IMR-90 (cell line): ENCODE results near the gene IL17REL. TPM values are rescaled to one million over a fixed set of nuclear protein-coding genes. Genes with fewer than 3 reads are reported as not detected.

Source experiments
- ATAC-seq: fragments of 200-7000 bp; cut with Tn5 transposase; 2 replicates; pipeline ENCODE4 v1.9.1; 2020; ENCODE audit warnings: low read depth, mild to moderate bottlenecking, moderate library complexity
- BruUV-seq: library from RNA; stranded (reverse); fragments of 400-500 nt; replicated peaks from 2 replicates; lab custom pipeline; 2021; lab: Mats Ljungman, UMichigan
- CTCF ChIA-PET: fragments of 300-600 bp; formaldehyde crosslinking; extraction: SDS; loops from one replicate; lab custom pipeline; 2021; ENCODE audit warnings: antibody characterized with exemption; lab: Yijun Ruan, JAX
- POLR2A ChIA-PET: fragments of 300-600 bp; sonication (Branson Sonifier 250); formaldehyde crosslinking; loops from one replicate; lab custom pipeline; 2022; ENCODE audit warnings: antibody characterized with exemption; ENCODE audit not compliant: unreplicated experiment; lab: Charles Lee
- DNase-seq: peaks from one replicate; pipeline ENCODE4 v3.0.0; 2013
- H2AFZ ChIP-seq: replicated peaks from 2 replicates; pipeline ENCODE3; 2013; ENCODE audit warnings: low read length, mild to moderate bottlenecking; ENCODE audit not compliant: poor library complexity
- H2AK5ac ChIP-seq: 2 replicates; pipeline ENCODE4 v1.6.1; 2013; ENCODE audit warnings: low read depth, low read length, inconsistent platforms
- H2AK9ac ChIP-seq: replicated peaks from 2 replicates; pipeline ENCODE3; 2013; ENCODE audit warnings: mild to moderate bottlenecking, low read depth, low read length, moderate library complexity; ENCODE audit not compliant: poor library complexity
- H2BK120ac ChIP-seq: 2 replicates; pipeline ENCODE4 v1.6.1; 2013; ENCODE audit warnings: low read depth, low read length, inconsistent platforms
- H2BK15ac ChIP-seq: 3 replicates; pipeline ENCODE4 v1.6.1; 2013; ENCODE audit warnings: low read depth, low read length, inconsistent platforms
- H2BK20ac ChIP-seq: 2 replicates; pipeline ENCODE4 v1.6.1; 2013; ENCODE audit warnings: low read depth, mild to moderate bottlenecking, inconsistent platforms, low read length, moderate library complexity
- H2BK5ac ChIP-seq: 2 replicates; pipeline ENCODE4 v1.6.1; 2013; ENCODE audit warnings: mild to moderate bottlenecking, low read depth, low read length, inconsistent platforms; ENCODE audit not compliant: poor library complexity, severe bottlenecking
- H3K14ac ChIP-seq: replicated peaks from 2 replicates; pipeline ENCODE4 v1.6.1; 2013; ENCODE audit warnings: low read depth, low read length, inconsistent platforms
- H3K18ac ChIP-seq: 2 replicates; pipeline ENCODE4 v1.6.1; 2013; ENCODE audit warnings: low read depth, low read length, control low read depth
- H3K23ac ChIP-seq: 2 replicates; pipeline ENCODE4 v1.6.1; 2013; ENCODE audit warnings: low read depth, low read length, inconsistent platforms
- H3K27ac ChIP-seq: 2 replicates; pipeline ENCODE4 v1.5.1; 2013; ENCODE audit warnings: mild to moderate bottlenecking, control low read depth, low read length; ENCODE audit not compliant: insufficient read depth
- H3K27me3 ChIP-seq: 2 replicates; pipeline ENCODE4 v1.6.1; 2013; ENCODE audit warnings: low read length; ENCODE audit not compliant: control insufficient read depth, insufficient read depth
- H3K36me3 ChIP-seq: 2 replicates; pipeline ENCODE4 v1.6.1; 2013; ENCODE audit warnings: low read length, mixed read lengths; ENCODE audit not compliant: control insufficient read depth, insufficient read depth
- H3K4ac ChIP-seq: 2 replicates; pipeline ENCODE4 v1.6.1; 2013; ENCODE audit warnings: low read depth, low read length, inconsistent platforms
- H3K4me1 ChIP-seq: 2 replicates; pipeline ENCODE4 v1.6.1; 2013; ENCODE audit warnings: low read length, mixed read lengths; ENCODE audit not compliant: control insufficient read depth, insufficient read depth
- H3K4me2 ChIP-seq: 2 replicates; pipeline ENCODE4 v1.6.1; 2013; ENCODE audit warnings: low read depth, mild to moderate bottlenecking, control low read depth, low read length, moderate library complexity
- H3K4me3 ChIP-seq: 2 replicates; pipeline ENCODE4 v1.5.1; 2013; ENCODE audit warnings: low read depth, mild to moderate bottlenecking, control low read depth, low read length, moderate library complexity; ENCODE audit not compliant: insufficient read depth
- H3K56ac ChIP-seq: 2 replicates; pipeline ENCODE4 v1.6.1; 2013; ENCODE audit warnings: low read length, inconsistent platforms; ENCODE audit not compliant: insufficient read depth; ENCODE audit errors: extremely low read depth
- H3K79me1 ChIP-seq, 2 experiments: 2 replicates each; pipeline ENCODE4 v1.6.1; 2013; ENCODE audit warnings: low read length in 2 of 2, inconsistent platforms in 1 of 2, low read depth in 1 of 2
- H3K9ac ChIP-seq: 2 replicates; pipeline ENCODE4 v1.6.1; 2013; ENCODE audit warnings: low read depth, low read length, control low read depth
- H3K9me1 ChIP-seq: 2 replicates; pipeline ENCODE4 v1.6.1; 2013; ENCODE audit warnings: low read length, inconsistent platforms; ENCODE audit not compliant: insufficient read depth
- H3K9me3 ChIP-seq: 2 replicates; pipeline ENCODE4 v1.6.1; 2013; ENCODE audit warnings: low read length; ENCODE audit not compliant: control insufficient read depth, insufficient read depth
- H4K20me1 ChIP-seq: 2 replicates; pipeline ENCODE4 v1.6.1; 2013; ENCODE audit warnings: low read length, inconsistent platforms; ENCODE audit not compliant: insufficient read depth
- H4K5ac ChIP-seq: 2 replicates; pipeline ENCODE4 v1.6.1; 2013; ENCODE audit warnings: mild to moderate bottlenecking, low read depth, low read length, control low read depth
- H4K8ac ChIP-seq, 2 experiments: 2 replicates each; pipeline ENCODE4 v1.6.1; 2013; ENCODE audit warnings: low read depth in 2 of 2, low read length in 2 of 2, control low read depth in 1 of 2, inconsistent platforms in 1 of 2
- H4K91ac ChIP-seq: 2 replicates; pipeline ENCODE4 v1.6.1; 2013; ENCODE audit warnings: low read depth, low read length, inconsistent platforms; ENCODE audit not compliant: insufficient read depth
- BHLHE40 ChIP-seq: fragments of 150-350 bp; IDR thresholded peaks from 2 replicates; pipeline ENCODE4 v1.6.1; 2016; ENCODE audit warnings: mild to moderate bottlenecking, low read depth, low read length
- MXI1 ChIP-seq: IDR thresholded peaks from 2 replicates; pipeline ENCODE4 v1.6.1; 2012; ENCODE audit warnings: low read depth, mild to moderate bottlenecking, low read length, moderate library complexity, borderline replicate concordance
- POLR2A ChIP-seq: IDR thresholded peaks from 2 replicates; pipeline ENCODE4 v1.6.1; 2012; ENCODE audit warnings: mild to moderate bottlenecking, low read depth, low read length
- WGBS, 2 experiments: methylation state at CpG; one replicate each; pipeline versions ENCODE4 v1.1.5 to v1.1.7; 2013; ENCODE audit warnings: missing lambda C conversion rate in 2 of 2; ENCODE audit not compliant: insufficient read length in 1 of 2; ENCODE audit errors: extremely low coverage in 2 of 2; 5-methylcytosine and 5-hydroxymethylcytosine counted together
- dilution Hi-C: fragments of 300-500 bp; cut with HindIII; formaldehyde crosslinking; loops from one replicate; pipeline ENCODE4 v1.14.3; 2018; ENCODE audit warnings: low sequenced_read_pairs; ENCODE audit not compliant: unreplicated experiment
- in situ Hi-C: fragments of 300-500 bp; cut with MboI; formaldehyde crosslinking; loops from 3 replicates; pipeline ENCODE4 v1.14.3; 2019; ENCODE audit warnings: low sequenced_read_pairs, inconsistent platforms, mixed read lengths
- intact Hi-C: fragments of 100-400 bp; cut with micrococcal nuclease; formaldehyde crosslinking; loops from 2 replicates; pipeline ENCODE4 v1.10.0; 2022
- polyA plus RNA-seq, 3 experiments: library from polyadenylated mRNA; depleted of rRNA; stranded (reverse); fragments of >200 nt; gene quantifications; 2 replicates each; pipeline ENCODE4 v1.2.3, GENCODE V29; 2012; ENCODE audit warnings: low replicate concordance in 1 of 3
- total RNA-seq: library from RNA; depleted of rRNA; stranded (reverse); fragments of >200 nt; gene quantifications from 2 replicates; pipeline ENCODE4 v1.2.3, GENCODE V29; 2012

IL17REL gene
- total and polyA plus RNA-seq, 2 of the 4 experiments (the other 2 are of a cell fraction), result not detected

DNA sequence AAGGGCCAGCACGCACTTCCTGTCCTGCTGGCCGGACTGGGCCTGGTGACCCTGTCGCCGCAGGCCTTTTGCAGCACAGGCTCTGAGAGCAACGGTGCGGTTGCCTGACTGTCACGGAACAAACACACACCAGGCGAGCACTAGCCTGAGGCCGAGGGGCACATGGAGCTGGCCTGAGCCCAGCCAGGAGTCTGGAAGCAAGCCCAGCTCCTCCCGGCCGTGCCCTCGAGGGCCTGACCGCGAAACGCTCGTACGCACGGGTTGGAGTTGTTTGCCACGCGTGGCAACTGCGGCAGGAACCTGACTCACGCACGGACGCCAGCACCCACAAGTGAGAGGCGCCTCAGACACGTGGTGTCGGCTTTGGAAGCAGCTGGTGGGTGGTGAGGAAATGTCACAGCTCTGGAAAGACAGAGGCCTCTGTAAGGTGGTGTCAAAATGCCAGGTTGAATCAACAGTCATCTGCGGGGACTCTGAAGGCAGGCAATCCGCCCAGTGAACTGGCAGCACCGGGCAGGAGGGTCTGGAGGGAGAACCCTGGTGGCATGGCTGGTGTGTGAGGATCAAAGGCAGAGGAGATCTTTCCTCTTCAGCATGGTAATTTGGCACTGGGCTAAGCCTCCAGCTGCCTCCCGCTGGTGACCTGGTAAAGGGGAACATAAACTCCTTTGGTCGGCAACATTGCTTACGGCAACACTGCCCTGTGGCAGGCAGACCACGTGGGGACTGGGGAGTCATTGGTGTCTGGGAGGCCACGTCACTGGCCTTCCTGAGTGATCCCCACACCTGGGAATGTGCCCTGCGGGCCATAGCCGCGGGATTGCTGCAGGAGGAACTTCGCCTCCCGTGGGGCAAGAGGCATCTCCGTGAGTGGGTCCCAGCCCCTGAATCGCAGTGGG lies 15.3 kb upstream of the IL17REL start:
- Histone ChIP-seq H2BK5ac (no peak overlapping the region), H3K4ac (no peak overlapping the region), H3K79me1 (no peaks in the 10 kb centered on the region), H3K56ac (no peak overlapping the region), H3K36me3 (no peaks in the 10 kb centered on the region), H2AK9ac (peak overlapping the region; percentile 31), H4K8ac (no peak overlapping the region), H2BK15ac (no peak overlapping the region), H3K4me3 (no peak overlapping the region), H2BK20ac (no peak overlapping the region), H3K4me1 (no peaks in the 10 kb centered on the region; the same call in 1 of the 2 replicates), H3K9me3 (no peaks in the 10 kb centered on the region), H4K20me1 (no peaks in the 10 kb centered on the region), H3K23ac (no peak overlapping the region), H2AFZ (no peak overlapping the region), H3K9ac (no peak overlapping the region), H2BK120ac (no peak overlapping the region), H3K18ac (no peak overlapping the region), H3K27ac (no peak overlapping the region), H3K9me1 (no peaks in the 10 kb centered on the region), H2AK5ac (no peak overlapping the region), H3K14ac (no peak overlapping the region), H3K4me2 (no peak overlapping the region), H4K5ac (no peak overlapping the region), H4K91ac (no peak overlapping the region), H3K27me3 (peaks cover 18% of the 10 kb centered on the region)
- DNase-seq, result peak; percentile 13
- BruUV-seq, result no TSS peak
- no peak for ATAC-seq
- CTCF ChIA-PET, result no interaction called here
- POLR2A ChIA-PET, result no interaction called here
- intact Hi-C loops, result no loop called here
- dilution Hi-C loops, result no loop called here
- in situ Hi-C loops, result no loop called here
- 69% methylated on average over 21 of the region's 42 CpGs; no CpG with 5 or more reads in 1 of the 2 experiments for WGBS, 2 experiments
- TF ChIP-seq BHLHE40 (no peak; the same call in 1 of the 2 replicates), POLR2A (no peak), MXI1 (no peak)
